Forelimb muscle (tissue), 1 donor: Measurements from ENCODE around the gene GRM7. TPM values are rescaled to one million over a fixed set of nuclear protein-coding genes. Genes with fewer than 3 reads are reported as not detected.
A peak's percentile ranks its signal among the peaks of the same experiment; 100 is the strongest.

ENCODE experiments used
- DNase-seq: peaks from one replicate; pipeline ENCODE4 v3.0.0-alpha.2; 2013; ENCODE audit warnings: low read depth
- polyA plus RNA-seq: library from polyadenylated mRNA; unstranded; fragments of 120-200 nt; gene quantifications from one replicate; pipeline ENCODE4 v1.2.1, GENCODE V29; 2013; ENCODE audit not compliant: insufficient read length

Gene GRM7
- polyA plus RNA-seq, 1 donor, result not detected

DNA sequence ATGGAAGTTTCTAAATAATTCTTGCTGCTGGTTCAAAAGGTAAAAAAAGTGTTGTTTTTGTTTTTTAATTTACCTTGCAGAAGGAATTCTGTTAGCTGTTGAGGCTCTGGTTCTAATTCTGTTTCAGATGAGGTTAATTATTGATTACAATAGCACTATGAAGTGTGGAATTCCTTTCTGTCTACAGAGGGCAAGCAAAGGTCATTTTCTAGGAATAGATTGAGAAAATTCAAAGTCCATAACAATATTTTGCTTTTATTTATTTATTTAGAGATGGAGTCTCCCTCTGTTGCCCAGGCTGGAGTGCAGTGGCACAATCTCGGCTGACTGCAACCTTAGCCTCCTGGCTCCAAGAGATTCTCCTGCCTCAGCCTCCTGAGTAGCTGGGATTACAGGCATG, 789.6 kb downstream of the GRM7 start:
- DNase-seq, result no peak

- no peak for DNase-seq
Measured at GRCh38 chr3:7651274-7651673, 790.4 kb downstream of the GRM7 start.

- no peak for DNase-seq
Measured at GRCh38 chr3:7657214-7658112, 796.5 kb downstream of the GRM7 start.

DNA sequence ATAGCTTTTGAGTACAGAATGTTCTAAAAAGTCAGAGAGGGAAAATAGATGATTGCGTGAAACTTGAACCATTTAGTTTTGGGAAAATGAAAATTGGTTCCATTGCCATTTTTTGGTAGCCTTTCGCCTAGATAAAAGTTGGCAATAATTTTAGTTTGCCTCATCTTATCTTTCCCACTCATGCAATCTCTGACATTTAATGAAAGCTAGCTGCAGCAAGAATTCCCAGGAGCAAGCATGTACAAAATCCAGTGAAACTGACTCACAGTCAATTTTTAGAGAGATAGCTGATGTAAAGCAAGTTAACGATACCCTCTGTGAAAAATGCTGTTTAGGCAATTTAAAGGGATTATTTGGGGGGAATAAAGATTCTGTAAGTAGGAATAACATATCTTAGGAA, 797.4 kb downstream of the GRM7 start:
- DNase-seq, result no peak

- no peak for DNase-seq
Measured at GRCh38 chr3:7659079-7659478, 798.2 kb downstream of the GRM7 start.

- no peak for DNase-seq
Measured at GRCh38 chr3:7663771-7664170, 802.9 kb downstream of the GRM7 start.

GRCh38 chr3:7667774-7668173, 806.9 kb downstream of the GRM7 start:
- DNase-seq, result no peak

GRCh38 chr3:7669641-7670040, 808.7 kb downstream of the GRM7 start:
- DNase-seq, result no peak

DNA sequence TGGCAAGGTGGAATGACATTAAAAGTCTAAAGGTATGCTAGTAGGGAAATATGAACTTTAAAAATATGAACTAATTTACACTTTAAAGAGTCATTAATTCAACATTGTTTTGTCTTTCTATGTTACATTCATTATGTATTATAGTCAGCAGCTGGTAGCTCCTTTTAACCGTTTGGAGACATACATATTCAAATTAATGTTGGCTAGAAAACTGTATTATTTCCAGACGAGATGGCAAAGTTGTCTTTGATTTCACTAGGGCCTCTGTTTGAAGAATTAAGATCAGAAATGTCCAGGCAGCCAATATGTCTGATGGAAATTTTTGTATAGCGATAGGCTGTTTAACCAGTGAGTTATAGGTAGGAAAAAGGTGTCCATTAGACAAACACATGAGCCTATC, 817.6 kb downstream of the GRM7 start:
- DNase-seq, result no peak

DNA sequence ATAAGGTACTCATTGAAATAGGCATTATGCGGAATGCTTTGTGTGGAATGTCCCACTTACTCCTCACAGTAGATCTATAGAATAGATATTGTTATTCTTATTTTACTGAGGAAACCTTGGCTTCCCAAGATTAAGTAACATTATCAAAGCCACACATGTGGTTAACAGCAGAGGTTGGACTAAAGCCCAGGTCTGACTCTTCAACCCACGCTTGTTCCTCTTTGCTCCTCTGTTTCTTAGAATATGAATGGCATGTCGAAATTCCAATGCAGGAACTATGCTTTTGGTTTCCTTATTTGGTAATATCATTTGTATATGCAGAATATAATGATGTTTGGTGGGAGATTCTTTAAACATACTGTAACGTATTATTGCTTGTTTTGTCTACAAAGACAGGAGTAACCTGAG, 821.9 kb downstream of the GRM7 start:
- DNase-seq, result peak; percentile 40

- no peak for DNase-seq
Measured at GRCh38 chr3:7683426-7683825, 822.5 kb downstream of the GRM7 start.

- DNase-seq, result no peak
Measured at GRCh38 chr3:7684182-7684715, 823.3 kb downstream of the GRM7 start.

DNA sequence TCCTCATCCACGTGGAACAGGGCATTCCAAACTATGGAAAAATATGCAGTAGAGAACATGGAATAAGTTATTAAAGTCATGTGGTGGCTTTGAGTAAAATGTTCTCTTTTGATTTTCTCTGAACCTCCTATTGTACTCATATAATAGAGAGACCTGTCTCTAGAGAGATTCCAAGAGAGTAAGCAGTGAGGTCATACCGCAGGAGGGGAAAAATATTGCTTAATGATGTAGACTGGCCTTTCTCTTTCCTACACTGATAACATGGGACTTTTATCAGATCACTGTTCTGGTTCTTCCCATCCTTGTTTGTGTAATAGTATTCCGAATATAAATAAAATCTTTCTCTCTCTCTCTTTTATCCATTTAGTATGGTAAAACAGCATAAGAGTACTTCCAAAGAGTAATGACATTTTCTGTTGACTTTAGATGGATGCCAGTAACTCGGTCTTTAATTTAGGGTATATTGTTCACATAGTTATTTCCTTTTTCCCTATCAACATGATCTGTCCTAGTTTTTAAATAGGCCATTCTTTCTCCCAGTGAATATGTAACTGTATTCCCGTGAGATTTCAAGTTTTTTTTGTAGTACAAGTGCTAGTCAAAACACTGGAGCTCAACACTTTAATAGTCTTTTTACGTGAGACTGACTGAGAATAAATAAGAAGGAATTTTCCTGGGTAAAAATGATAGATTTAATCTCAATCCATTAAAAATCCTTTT, 826.7 kb downstream of the GRM7 start:
- no peak for DNase-seq

DNA sequence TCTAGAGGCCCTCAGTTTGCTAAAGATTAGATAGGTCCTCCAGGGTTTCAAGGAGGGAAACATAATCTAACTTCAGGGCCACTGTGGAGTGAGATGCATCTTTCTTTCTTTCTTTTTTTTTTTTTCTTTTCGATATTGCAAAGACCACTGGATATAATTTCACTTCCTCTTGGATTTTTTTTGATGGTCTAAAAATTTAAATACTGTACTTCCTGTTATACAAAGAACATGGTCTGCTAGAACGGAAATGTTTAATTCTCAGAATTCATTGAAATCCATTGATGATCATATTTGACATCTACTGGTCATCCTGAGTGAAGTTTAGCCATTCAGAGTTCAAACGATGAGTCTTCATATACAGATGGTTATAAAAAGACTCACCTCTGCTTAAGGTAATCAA, 832.0 kb downstream of the GRM7 start:
- DNase-seq, result no peak

GRCh38 chr3:7693976-7694375, 833.1 kb downstream of the GRM7 start:
- no peak for DNase-seq

DNA sequence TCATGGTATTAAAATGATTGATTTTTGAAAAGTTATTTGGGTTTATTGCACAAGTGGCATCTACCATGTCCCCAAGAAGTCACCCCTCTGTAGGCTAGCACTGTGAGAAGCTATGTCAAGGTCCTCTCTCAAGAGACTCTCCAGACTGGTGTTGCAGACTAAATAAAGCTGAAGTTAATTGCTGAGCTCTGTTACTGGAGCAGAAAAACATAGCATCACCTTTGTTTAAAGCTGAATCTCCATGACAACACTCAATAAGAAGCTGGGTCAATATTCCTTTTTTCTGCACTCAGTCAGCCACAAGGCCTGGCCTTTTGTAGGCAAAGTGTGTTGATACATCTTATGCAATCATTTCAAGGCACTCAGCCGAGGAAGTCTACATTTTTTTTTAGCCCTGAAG, 834.1 kb downstream of the GRM7 start:
- DNase-seq, result no peak

DNA sequence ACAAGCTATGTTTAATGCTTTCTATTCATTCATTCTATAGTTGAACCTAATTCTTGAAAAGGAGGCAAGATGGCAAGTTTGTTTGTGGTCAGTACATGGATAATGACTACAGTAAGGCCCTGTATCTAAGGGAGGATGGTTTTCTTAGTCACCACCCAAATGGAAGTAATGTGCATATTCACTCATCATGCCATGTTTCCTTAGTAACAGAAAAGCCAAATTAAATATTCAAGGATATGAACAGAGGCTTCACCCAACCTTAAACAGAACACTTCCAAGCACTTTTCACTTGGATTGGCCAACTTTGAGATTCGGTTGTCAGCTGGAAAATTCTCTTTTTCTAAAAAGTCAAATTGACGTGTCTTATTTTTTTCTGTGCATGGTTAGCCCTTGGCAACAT, 835.4 kb downstream of the GRM7 start:
- no peak for DNase-seq

DNA sequence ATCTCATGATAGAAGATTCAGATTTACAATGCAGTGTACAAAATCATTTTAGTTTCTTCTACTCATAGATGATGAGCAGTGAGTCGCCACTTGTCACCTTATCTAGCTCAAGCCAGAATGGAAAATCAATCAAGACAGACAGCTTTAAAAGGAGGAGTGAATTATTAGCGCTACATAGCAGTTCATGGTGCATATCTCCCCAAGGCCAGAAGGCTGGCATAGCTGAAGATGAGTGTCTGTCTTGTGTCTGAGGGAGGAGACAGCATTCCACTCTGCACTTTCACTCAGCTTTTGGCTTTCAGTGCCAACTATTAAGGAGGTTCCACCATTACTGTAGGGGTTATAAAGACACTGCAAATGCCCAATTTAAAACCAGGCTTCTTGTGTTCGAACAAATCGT, 836.6 kb downstream of the GRM7 start:
- no peak for DNase-seq

DNA sequence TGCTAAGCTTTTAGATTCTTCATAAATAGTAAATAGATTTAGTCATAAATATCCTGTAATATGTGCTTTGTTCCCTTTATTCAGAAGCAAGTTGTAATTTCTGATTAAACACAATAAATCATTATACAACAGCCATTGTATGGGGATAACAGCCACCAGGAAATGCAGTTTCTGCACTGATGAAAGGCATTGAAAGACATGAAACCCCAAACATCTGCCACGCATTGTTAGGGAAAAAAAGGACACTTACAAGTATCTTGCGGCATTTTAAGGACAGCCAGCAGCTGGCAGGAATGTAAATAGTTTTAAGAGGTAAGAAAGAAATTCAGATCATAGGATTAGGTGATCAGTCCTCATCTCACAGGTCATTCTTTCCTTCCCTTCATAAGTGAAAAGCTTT, 839.6 kb downstream of the GRM7 start:
- no peak for DNase-seq

DNA sequence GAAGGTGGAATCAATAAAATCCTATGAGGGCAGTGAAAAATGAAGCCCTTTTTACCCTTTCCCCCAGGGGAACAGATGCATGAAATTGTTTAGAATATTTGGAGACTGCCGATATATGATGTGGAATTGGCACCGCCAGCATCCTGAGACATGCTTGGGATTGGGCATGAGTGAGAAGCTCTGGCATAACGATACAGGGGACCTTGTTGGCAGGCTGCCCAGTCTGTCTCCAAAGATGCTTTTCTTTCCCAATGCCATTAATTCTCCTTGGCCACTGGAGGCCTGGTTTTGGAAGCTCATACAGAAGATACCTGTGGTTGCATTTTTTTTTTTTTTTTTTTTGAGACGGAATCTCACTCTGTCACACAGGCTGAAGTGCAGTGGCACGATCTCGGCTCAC, 840.1 kb downstream of the GRM7 start:
- no peak for DNase-seq

DNA sequence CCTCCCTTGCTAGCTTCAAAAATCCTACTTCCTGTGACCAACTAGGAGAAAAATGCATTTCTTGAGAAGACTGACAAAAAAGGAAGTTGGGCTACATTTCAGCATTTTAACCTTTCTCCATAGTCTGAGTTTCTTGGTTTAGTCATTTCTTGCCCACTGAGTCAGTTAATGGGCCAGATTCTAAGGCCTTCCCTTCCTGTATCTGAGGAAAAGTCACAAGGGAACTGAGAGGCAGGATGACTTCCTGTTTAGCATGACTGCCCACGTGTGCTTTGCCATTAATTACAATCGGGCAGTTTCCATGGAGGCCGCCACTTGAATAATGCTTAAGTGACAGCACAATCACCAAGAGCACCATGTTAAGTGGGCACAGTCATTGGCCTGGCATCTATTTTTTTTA, 846.3 kb downstream of the GRM7 start:
- no peak for DNase-seq

DNA sequence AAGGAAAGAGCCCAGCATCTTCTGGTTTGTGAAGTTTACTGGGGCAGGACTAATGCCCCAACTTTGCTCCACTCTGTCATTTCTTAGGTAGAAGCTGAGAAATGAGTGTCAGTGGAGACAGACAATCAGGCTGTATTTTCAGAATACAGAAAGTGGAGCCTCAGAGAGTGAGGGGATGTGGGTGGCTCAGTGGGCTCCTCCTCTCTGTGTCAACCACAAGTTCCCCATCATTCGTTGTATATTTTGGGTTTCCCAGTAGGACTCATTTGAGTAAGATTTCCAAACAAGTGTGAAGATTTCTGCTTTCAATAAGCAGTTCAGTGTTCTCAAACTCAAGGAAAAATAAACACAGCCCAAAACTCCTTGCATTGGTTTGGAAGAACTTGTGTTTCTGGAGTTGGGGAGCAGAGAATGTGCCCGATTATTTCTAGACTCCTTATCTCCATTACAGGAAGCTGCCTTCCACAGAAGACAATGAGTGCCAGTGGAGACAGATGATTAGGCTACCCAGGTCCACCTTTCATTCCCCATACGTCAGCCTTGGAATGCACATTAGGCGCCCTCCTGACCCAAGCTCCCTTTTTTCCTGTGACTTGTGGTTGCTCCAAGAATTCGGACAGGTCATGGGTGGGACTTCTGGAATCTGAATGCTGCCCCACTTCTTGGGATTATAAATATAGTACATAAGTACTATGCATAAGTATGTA, 848.6 kb downstream of the GRM7 start:
- no peak for DNase-seq
